Neural progenitor cell (in vitro differentiated cells): ENCODE measurements around the gene KIAA0408. TPM values are rescaled to one million over a fixed set of nuclear protein-coding genes. Genes with fewer than 3 reads are reported as not detected.

Source experiments
- DNase-seq: peaks from one replicate; pipeline ENCODE4 v3.0.0-alpha.2; 2016; ENCODE audit warnings: low spot score
- H2AFZ ChIP-seq: fragments of 200-600 bp; sonication (generic); replicated peaks from 2 replicates; pipeline ENCODE4 v1.6.1; 2016; ENCODE audit warnings: antibody characterized with exemption
- H3F3A ChIP-seq: fragments of 200-600 bp; sonication (generic); 2 replicates; pipeline ENCODE4 v1.6.1; 2016; ENCODE audit warnings: antibody characterized with exemption, low read depth
- H3K27ac ChIP-seq: fragments of 200-600 bp; sonication (generic); 2 replicates; pipeline ENCODE4 v1.5.1; 2016; ENCODE audit warnings: mild to moderate bottlenecking
- H3K27me3 ChIP-seq: fragments of 200-600 bp; sonication (generic); 2 replicates; pipeline ENCODE4 v1.6.1; 2016; ENCODE audit warnings: mild to moderate bottlenecking, moderate library complexity
- H3K36me3 ChIP-seq: fragments of 200-600 bp; sonication (generic); 2 replicates; pipeline ENCODE4 v1.5.1; 2016
- H3K4me1 ChIP-seq: fragments of 200-600 bp; sonication (generic); 2 replicates; pipeline ENCODE4 v1.6.1; 2016; ENCODE audit warnings: mixed run types
- H3K4me2 ChIP-seq: fragments of 200-600 bp; sonication (generic); 2 replicates; pipeline ENCODE4 v1.6.1; 2016
- H3K4me3 ChIP-seq: fragments of 200-600 bp; sonication (generic); 2 replicates; pipeline ENCODE4 v1.5.1; 2016
- H3K79me2 ChIP-seq: fragments of 200-600 bp; sonication (generic); 2 replicates; pipeline ENCODE4 v1.6.1; 2016; ENCODE audit warnings: low read depth
- H3K9ac ChIP-seq: fragments of 200-600 bp; sonication (generic); 2 replicates; pipeline ENCODE4 v1.6.1; 2016
- H3K9me3 ChIP-seq: fragments of 200-600 bp; sonication (generic); 2 replicates; pipeline ENCODE4 v1.5.1; 2016; ENCODE audit warnings: low read depth
- H4K20me1 ChIP-seq: fragments of 200-600 bp; sonication (generic); 2 replicates; pipeline ENCODE4 v1.6.1; 2016; ENCODE audit warnings: low read depth
- H3K27ac Mint-ChIP-seq: 3 replicates; pipeline ENCODE4 v1.8.0; 2021; ENCODE audit warnings: mixed read lengths
- H3K27me3 Mint-ChIP-seq: 2 replicates; pipeline ENCODE4 v1.8.0; 2022; ENCODE audit warnings: low read depth, mild to moderate bottlenecking, inconsistent platforms, moderate library complexity, mixed read lengths; ENCODE audit not compliant: insufficient read depth
- H3K36me3 Mint-ChIP-seq: 3 replicates; pipeline ENCODE4 v1.8.0; 2021; ENCODE audit warnings: mixed read lengths
- H3K4me1 Mint-ChIP-seq: 3 replicates; pipeline ENCODE4 v1.8.0; 2021; ENCODE audit warnings: mixed read lengths
- H3K4me3 Mint-ChIP-seq: 3 replicates; pipeline ENCODE4 v1.8.0; 2021; ENCODE audit warnings: mild to moderate bottlenecking, moderate library complexity, mixed read lengths
- H3K9me3 Mint-ChIP-seq: 3 replicates; pipeline ENCODE4 v1.8.0; 2020; ENCODE audit warnings: mixed read lengths
- EZH2 ChIP-seq: fragments of 200-600 bp; sonication (generic); IDR thresholded peaks from 2 replicates; pipeline ENCODE4 v1.6.1; 2017; ENCODE audit warnings: antibody characterized with exemption, mild to moderate bottlenecking, moderate library complexity
- EZH2phosphoT487 ChIP-seq: fragments of 200-600 bp; sonication (generic); IDR thresholded peaks from 2 replicates; pipeline ENCODE4 v1.6.1; 2017; ENCODE audit warnings: antibody characterized with exemption
- total RNA-seq: library from RNA; depleted of rRNA; stranded (reverse); fragments of >200 nt; gene quantifications from 2 replicates; pipeline ENCODE4 v1.2.3, GENCODE V29; 2015; ENCODE audit warnings: low replicate concordance
- TF ChIP-seq, protein P1 (sequence below): fragments of 200-600 bp; sonication (generic); IDR thresholded peaks from 2 replicates; pipeline ENCODE4 v1.5.1; 2017; ENCODE audit warnings: antibody characterized with exemption, mild to moderate bottlenecking

The KIAA0408 gene
- total RNA-seq, 1 donor from 2014 or later, result 9.7 TPM

DNA sequence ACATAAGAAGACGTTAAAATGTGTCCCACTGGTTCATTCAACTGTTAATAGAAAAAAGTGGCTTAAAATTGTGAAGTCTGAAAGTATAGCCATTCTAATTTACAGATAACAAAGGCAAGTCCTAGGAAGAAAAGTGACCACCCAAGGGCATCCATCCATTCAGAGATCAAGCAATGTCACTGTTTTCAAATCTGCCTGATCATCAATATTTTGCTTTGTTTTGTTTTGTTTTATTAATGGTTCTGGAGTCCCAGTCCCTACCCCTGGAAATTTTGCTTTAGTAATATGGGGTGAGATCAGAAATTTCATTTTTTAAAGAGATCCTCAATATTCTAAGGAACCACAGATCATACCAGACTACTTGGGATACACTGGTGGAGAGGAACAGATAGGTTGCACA, 17.3 kb downstream of the KIAA0408 start:
- Histone ChIP-seq H3F3A (no peaks in the 10 kb centered on the region), H3K79me2 (no peaks in the 10 kb centered on the region), H3K4me3 (no peak overlapping the region), H3K4me2 (no peak overlapping the region), H4K20me1 (no peaks in the 10 kb centered on the region), H2AFZ (no peak overlapping the region), H3K9me3 (no peaks in the 10 kb centered on the region), H3K27me3 (no peaks in the 10 kb centered on the region), H3K27ac (no peak overlapping the region), H3K36me3 (peaks cover 5% of the 10 kb centered on the region), H3K4me1 (no peaks in the 10 kb centered on the region), H3K9ac (no peak overlapping the region)
- H3K4me1 Mint-ChIP-seq, result no peaks in the 10 kb centered on the region
- TF ChIP-seq EZH2phosphoT487, result no peak
- TF ChIP-seq, protein P1, sequence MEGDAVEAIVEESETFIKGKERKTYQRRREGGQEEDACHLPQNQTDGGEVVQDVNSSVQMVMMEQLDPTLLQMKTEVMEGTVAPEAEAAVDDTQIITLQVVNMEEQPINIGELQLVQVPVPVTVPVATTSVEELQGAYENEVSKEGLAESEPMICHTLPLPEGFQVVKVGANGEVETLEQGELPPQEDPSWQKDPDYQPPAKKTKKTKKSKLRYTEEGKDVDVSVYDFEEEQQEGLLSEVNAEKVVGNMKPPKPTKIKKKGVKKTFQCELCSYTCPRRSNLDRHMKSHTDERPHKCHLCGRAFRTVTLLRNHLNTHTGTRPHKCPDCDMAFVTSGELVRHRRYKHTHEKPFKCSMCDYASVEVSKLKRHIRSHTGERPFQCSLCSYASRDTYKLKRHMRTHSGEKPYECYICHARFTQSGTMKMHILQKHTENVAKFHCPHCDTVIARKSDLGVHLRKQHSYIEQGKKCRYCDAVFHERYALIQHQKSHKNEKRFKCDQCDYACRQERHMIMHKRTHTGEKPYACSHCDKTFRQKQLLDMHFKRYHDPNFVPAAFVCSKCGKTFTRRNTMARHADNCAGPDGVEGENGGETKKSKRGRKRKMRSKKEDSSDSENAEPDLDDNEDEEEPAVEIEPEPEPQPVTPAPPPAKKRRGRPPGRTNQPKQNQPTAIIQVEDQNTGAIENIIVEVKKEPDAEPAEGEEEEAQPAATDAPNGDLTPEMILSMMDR, result no peak
- no peak for TF ChIP-seq EZH2
- peaks cover 18% of the 10 kb centered on the region for H3K36me3 Mint-ChIP-seq
- no peaks in the 10 kb centered on the region for H3K27me3 Mint-ChIP-seq
- no peak for DNase-seq
- H3K9me3 Mint-ChIP-seq, result no peaks in the 10 kb centered on the region
- H3K4me3 Mint-ChIP-seq, result no peak overlapping the region
- no peak overlapping the region for H3K27ac Mint-ChIP-seq

DNA sequence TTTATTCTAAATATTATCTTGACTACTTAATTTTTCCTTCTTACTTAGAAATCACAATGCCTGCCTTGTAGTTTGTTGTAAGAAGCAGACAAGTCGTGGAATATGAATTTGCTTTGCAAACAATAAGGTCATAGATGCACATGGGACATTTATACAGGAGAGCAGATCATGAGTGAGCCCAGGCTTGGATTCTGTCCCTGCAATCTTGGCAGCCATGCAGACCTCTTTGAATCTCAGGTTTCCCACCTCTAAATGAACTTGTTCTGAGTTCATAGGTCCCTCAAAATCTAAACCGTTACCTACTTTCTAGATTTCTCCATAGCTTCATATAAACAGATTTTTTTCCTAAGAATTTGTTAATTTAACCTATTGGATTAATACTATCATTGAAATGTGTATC, 19.5 kb downstream of the KIAA0408 start:
- Histone ChIP-seq H3K4me3 (no peak overlapping the region), H3K27me3 (no peaks in the 10 kb centered on the region), H2AFZ (no peak overlapping the region), H3K36me3 (peaks cover 5% of the 10 kb centered on the region), H3F3A (no peaks in the 10 kb centered on the region), H3K4me1 (peaks cover 7% of the 10 kb centered on the region), H3K27ac (no peak overlapping the region), H4K20me1 (no peaks in the 10 kb centered on the region), H3K9me3 (no peaks in the 10 kb centered on the region), H3K4me2 (no peak overlapping the region), H3K79me2 (no peaks in the 10 kb centered on the region), H3K9ac (no peak overlapping the region)
- Mint-ChIP-seq H3K4me3 (no peak overlapping the region), H3K9me3 (no peaks in the 10 kb centered on the region), H3K36me3 (peaks cover 11% of the 10 kb centered on the region), H3K27me3 (no peaks in the 10 kb centered on the region), H3K4me1 (peaks cover 9% of the 10 kb centered on the region), H3K27ac (no peak overlapping the region)
- DNase-seq, result no peak
- TF ChIP-seq, protein P1, result no peak
- TF ChIP-seq EZH2phosphoT487, result no peak
- TF ChIP-seq EZH2, result no peak

DNA sequence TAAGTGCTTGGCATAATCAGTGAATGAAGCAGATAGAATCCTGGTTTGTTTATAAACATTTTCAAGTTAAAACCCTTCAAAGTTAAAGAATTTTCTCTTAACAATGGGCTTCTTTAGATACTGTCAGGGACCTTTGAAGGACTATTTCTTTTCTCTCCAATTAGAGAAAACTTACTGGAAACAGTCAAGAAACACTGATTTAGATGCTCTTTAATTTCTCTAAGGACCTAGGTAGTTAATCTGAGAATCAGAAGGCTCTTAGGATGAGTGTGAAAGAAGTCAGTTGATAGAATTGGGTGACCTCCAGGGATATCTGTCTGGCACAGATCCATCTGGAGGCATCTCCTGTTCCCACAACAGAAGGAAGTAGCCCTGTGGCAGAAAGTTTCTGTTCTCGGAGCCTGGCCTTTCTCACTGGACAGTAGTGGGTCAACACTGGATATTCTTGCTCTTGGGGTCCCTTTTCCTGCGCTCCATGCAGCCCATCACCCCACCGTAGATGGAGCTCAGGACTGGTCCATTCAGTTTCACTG, 22.5 kb downstream of the KIAA0408 start:
- no peak overlapping the region for H2AFZ ChIP-seq
- H3K36me3 ChIP-seq, result no peaks in the 10 kb centered on the region
- H3K27me3 ChIP-seq, result no peaks in the 10 kb centered on the region
- no peak for DNase-seq
- H3K9me3 Mint-ChIP-seq, result no peaks in the 10 kb centered on the region
- H3K27ac Mint-ChIP-seq, result peak overlapping the region; percentile 46
- H3K27ac ChIP-seq, result no peak overlapping the region
- no peak overlapping the region for H3K4me3 ChIP-seq
- no peak overlapping the region for H3K9ac ChIP-seq
- H3K36me3 Mint-ChIP-seq, result peaks cover 8% of the 10 kb centered on the region
- TF ChIP-seq EZH2, result no peak
- H3K4me1 ChIP-seq, result peaks cover 7% of the 10 kb centered on the region
- no peaks in the 10 kb centered on the region for H4K20me1 ChIP-seq
- no peak overlapping the region for H3K4me2 ChIP-seq
- H3K4me3 Mint-ChIP-seq, result peak overlapping the region; percentile 59
- no peaks in the 10 kb centered on the region for H3K9me3 ChIP-seq
- no peaks in the 10 kb centered on the region for H3K79me2 ChIP-seq
- no peaks in the 10 kb centered on the region for H3K27me3 Mint-ChIP-seq
- no peaks in the 10 kb centered on the region for H3F3A ChIP-seq
- peaks cover 9% of the 10 kb centered on the region for H3K4me1 Mint-ChIP-seq

DNA sequence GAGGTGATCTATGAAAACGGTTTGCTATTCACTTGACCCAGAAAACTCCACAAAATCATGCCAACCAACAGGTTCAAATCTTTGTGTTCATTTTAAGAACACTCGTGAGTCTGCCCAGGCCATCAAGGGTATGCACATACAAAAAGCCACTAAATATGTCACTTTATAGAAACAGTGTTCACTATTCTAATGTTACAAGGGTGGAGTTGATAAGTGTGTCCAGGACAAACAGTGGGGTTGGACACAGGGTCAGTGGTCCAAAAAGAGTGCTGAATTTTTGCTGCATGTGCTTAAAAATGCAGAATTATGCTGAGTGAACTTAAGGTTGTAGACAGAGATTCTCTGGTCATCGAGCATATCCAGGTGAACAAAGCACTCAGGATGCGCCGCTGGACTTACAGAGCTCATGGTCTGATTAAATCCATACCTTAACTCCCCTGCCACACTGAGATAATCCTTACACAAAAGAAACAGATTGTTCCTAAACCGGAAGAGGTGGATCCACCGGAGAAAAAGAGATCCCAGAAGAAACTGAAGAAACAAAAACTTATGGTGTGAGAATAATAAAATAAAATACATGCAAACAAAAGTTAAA, 23.5 kb downstream of the KIAA0408 start:
- Histone ChIP-seq H3K4me2 (no peak overlapping the region), H3K27me3 (no peaks in the 10 kb centered on the region), H3K4me3 (no peak overlapping the region), H3K36me3 (no peaks in the 10 kb centered on the region), H3K9ac (no peak overlapping the region), H3K4me1 (peaks cover 7% of the 10 kb centered on the region), H3K79me2 (no peaks in the 10 kb centered on the region), H3K9me3 (no peaks in the 10 kb centered on the region), H3F3A (no peaks in the 10 kb centered on the region), H4K20me1 (no peaks in the 10 kb centered on the region), H2AFZ (no peak overlapping the region), H3K27ac (no peak overlapping the region)
- no peak overlapping the region for H3K27ac Mint-ChIP-seq
- peak; percentile 55 for DNase-seq
- H3K9me3 Mint-ChIP-seq, result no peaks in the 10 kb centered on the region
- H3K4me1 Mint-ChIP-seq, result peaks cover 9% of the 10 kb centered on the region
- no peaks in the 10 kb centered on the region for H3K27me3 Mint-ChIP-seq
- TF ChIP-seq EZH2, result no peak
- TF ChIP-seq EZH2phosphoT487, result no peak
- TF ChIP-seq, protein P1, result no peak
- H3K36me3 Mint-ChIP-seq, result peaks cover 4% of the 10 kb centered on the region
- no peak overlapping the region for H3K4me3 Mint-ChIP-seq
